COR-L47 (cell line): Measurements from ENCODE around the gene PRKCA.
A peak's percentile ranks its signal among the peaks of the same experiment; 100 is the strongest.
"Not testable (repeated sequence)": the region's sequence is repeated elsewhere in the genome, so short reads cannot be mapped to it uniquely, and the experiment has no call there.

Source experiments
- DNase-seq: peaks from one replicate; lab custom pipeline; 2025; lab: John Stamatoyannopoulos, UW

The PRKCA gene

GRCh38 chr17:66466106-66466820 is 163.8 kb downstream of the PRKCA start:
- DNase-seq, result no peak

GRCh38 chr17:66466840-66467367 is 164.5 kb downstream of the PRKCA start:
- no peak for DNase-seq

GRCh38 chr17:66467766-66468165 is 165.4 kb downstream of the PRKCA start:
- DNase-seq, result no peak

GRCh38 chr17:66468241-66469087 is 166.1 kb downstream of the PRKCA start:
- no peak for DNase-seq

- no peak for DNase-seq
Observed at GRCh38 chr17:66469088-66469442, 166.7 kb downstream of the PRKCA start.

- DNase-seq, result no peak
Observed at GRCh38 chr17:66469461-66469860, 167.0 kb downstream of the PRKCA start.

GRCh38 chr17:66469890-66470289 is 167.5 kb downstream of the PRKCA start:
- no peak for DNase-seq

GRCh38 chr17:66472123-66472522 is 169.7 kb downstream of the PRKCA start:
- DNase-seq, result no peak

GRCh38 chr17:66474258-66474657 is 171.8 kb downstream of the PRKCA start:
- peak; percentile 17 for DNase-seq

GRCh38 chr17:66474806-66475497 is 172.5 kb downstream of the PRKCA start:
- DNase-seq, result no peak

GRCh38 chr17:66476014-66476413 is 173.6 kb downstream of the PRKCA start:
- no peak for DNase-seq

- no peak for DNase-seq
Observed at GRCh38 chr17:66477615-66478283, 175.3 kb downstream of the PRKCA start.

- not testable (repeated sequence) for DNase-seq
Observed at GRCh38 chr17:66479230-66479889, 176.9 kb downstream of the PRKCA start.

GRCh38 chr17:66480243-66480642 is 177.8 kb downstream of the PRKCA start:
- no peak for DNase-seq

GRCh38 chr17:66480802-66481201 is 178.4 kb downstream of the PRKCA start:
- no peak for DNase-seq

GRCh38 chr17:66481271-66481670 is 178.9 kb downstream of the PRKCA start:
- no peak for DNase-seq

GRCh38 chr17:66483906-66484305 is 181.5 kb downstream of the PRKCA start:
- DNase-seq, result no peak

GRCh38 chr17:66485309-66485947 is 183.0 kb downstream of the PRKCA start:
- no peak for DNase-seq

- no peak for DNase-seq
Observed at GRCh38 chr17:66487121-66487520, 184.7 kb downstream of the PRKCA start.

- no peak for DNase-seq
Observed at GRCh38 chr17:66487981-66488468, 185.6 kb downstream of the PRKCA start.

- no peak for DNase-seq
Observed at GRCh38 chr17:66488864-66489263, 186.5 kb downstream of the PRKCA start.
